Keratinocyte (primary cell): ENCODE measurements around the gene DUSP2. TPM values are rescaled to one million over a fixed set of nuclear protein-coding genes. Genes with fewer than 3 reads are reported as not detected.

Source experiments
- DNase-seq: peaks from one replicate; pipeline ENCODE4 v3.0.0-alpha.2; 2011; ENCODE audit warnings: low read depth, missing footprints, low spot score
- FAIRE-seq: peaks from 2 replicates; lab custom pipeline; 2011; peaks lifted over from hg19 to GRCh38; lab: Jason Lieb, UNC
- H2AFZ ChIP-seq: 2 replicates; pipeline ENCODE4 v1.6.0; 2012; ENCODE audit warnings: low read length, control low read depth, inconsistent platforms; ENCODE audit not compliant: control insufficient read depth
- H3K27ac ChIP-seq: 2 replicates; pipeline ENCODE4 v1.5.1; 2011; ENCODE audit warnings: low read length; ENCODE audit not compliant: control insufficient read depth, insufficient read depth
- H3K27me3 ChIP-seq: 3 replicates; pipeline ENCODE4 v1.6.0; 2011; ENCODE audit warnings: low read length; ENCODE audit not compliant: control insufficient read depth, insufficient read depth; ENCODE audit errors: extremely low read depth
- H3K36me3 ChIP-seq, 2 experiments: 2 replicates in 1 of 2; 3 replicates in 1 of 2; pipeline ENCODE4 v1.5.1; 2011; ENCODE audit warnings: low read length in 2 of 2, mild to moderate bottlenecking in 1 of 2; ENCODE audit not compliant: control insufficient read depth in 2 of 2, insufficient read depth in 2 of 2; ENCODE audit errors: extremely low read depth in 1 of 2
- H3K4me1 ChIP-seq: 3 replicates; pipeline ENCODE4 v1.5.1; 2011; ENCODE audit warnings: low read length; ENCODE audit not compliant: control insufficient read depth, insufficient read depth; ENCODE audit errors: extremely low read depth
- H3K4me2 ChIP-seq: 3 replicates; pipeline ENCODE4 v1.6.0; 2011; ENCODE audit warnings: low read depth, low read length; ENCODE audit not compliant: control insufficient read depth, insufficient read depth; ENCODE audit errors: extremely low read depth
- H3K4me3 ChIP-seq, 3 experiments: fragments of 200-600 bp in 1 of 3; sonication (generic) in 1 of 3; 2 replicates in 2 of 3; 3 replicates in 1 of 3; pipeline ENCODE4 v1.5.1; 2011 to 2016; ENCODE audit warnings: low read length in 3 of 3, mild to moderate bottlenecking in 3 of 3, control low read depth in 2 of 3, inconsistent platforms in 1 of 3, low read depth in 1 of 3, mixed read lengths in 1 of 3, mixed run types in 1 of 3, moderate library complexity in 1 of 3; ENCODE audit not compliant: control insufficient read depth in 2 of 3, insufficient read depth in 2 of 3; ENCODE audit errors: extremely low read depth in 1 of 3
- H3K79me2 ChIP-seq: 2 replicates; pipeline ENCODE4 v1.6.0; 2012; ENCODE audit warnings: low read length; ENCODE audit not compliant: control insufficient read depth, insufficient read depth
- H3K9ac ChIP-seq: 3 replicates; pipeline ENCODE4 v1.6.0; 2011; ENCODE audit warnings: low read length; ENCODE audit not compliant: control insufficient read depth, insufficient read depth; ENCODE audit errors: extremely low read depth
- H3K9me1 ChIP-seq: 3 replicates; pipeline ENCODE4 v1.6.0; 2011; ENCODE audit warnings: low read length; ENCODE audit not compliant: control insufficient read depth, insufficient read depth; ENCODE audit errors: extremely low read depth
- H3K9me3 ChIP-seq: 2 replicates; pipeline ENCODE4 v1.5.1; 2012; ENCODE audit warnings: low read depth, low read length; ENCODE audit not compliant: control insufficient read depth
- H4K20me1 ChIP-seq: 3 replicates; pipeline ENCODE4 v1.6.0; 2011; ENCODE audit warnings: low read length; ENCODE audit not compliant: control insufficient read depth, insufficient read depth; ENCODE audit errors: extremely low read depth
- CTCF ChIP-seq, 3 experiments: IDR thresholded peaks in 1 of 3; conservative IDR thresholded peaks in 1 of 3; optimal IDR thresholded peaks in 1 of 3; 2 replicates in 2 of 3; 3 replicates in 1 of 3; pipeline versions ENCODE3 to v1.5.1; 2011; ENCODE audit warnings: low read length in 3 of 3, mild to moderate bottlenecking in 3 of 3, moderate library complexity in 2 of 3, control low read depth in 1 of 3, inconsistent platforms in 1 of 3; ENCODE audit not compliant: insufficient read depth in 2 of 3; ENCODE audit errors: extremely low read depth in 1 of 3
- EZH2 ChIP-seq: IDR thresholded peaks from one replicate; pipeline ENCODE4 v1.6.1; 2012; ENCODE audit warnings: inconsistent platforms, mild to moderate bottlenecking, low read length, moderate library complexity
- dilution Hi-C: fragments of 300-500 bp; cut with MboI; formaldehyde crosslinking; loops from one replicate; pipeline ENCODE4 v1.7.0; 2020; ENCODE audit warnings: low sequenced_read_pairs; ENCODE audit not compliant: extremely low pct_ligation_motif_present
- polyA plus RNA-seq, 5 experiments: library from polyadenylated mRNA; depleted of rRNA in 3 of 5; stranded (reverse) in 3 of 5; stranded (forward) in 1 of 5; unstranded in 1 of 5; fragments of >200 nt; gene quantifications; 1 replicate in 1 of 5; 2 replicates in 3 of 5; 3 replicates in 1 of 5; pipeline versions ENCODE4 v1.2.1 to v1.2.3, GENCODE V29; 2011 to 2012; ENCODE audit warnings: missing spikeins in 2 of 5, low read depth in 1 of 5, low replicate concordance in 1 of 5

Gene DUSP2
- polyA plus RNA-seq, 1 donor (not counting 4 experiments of a cell fraction or from before 2014, with no cell fraction given) = 1.2 TPM

DNA sequence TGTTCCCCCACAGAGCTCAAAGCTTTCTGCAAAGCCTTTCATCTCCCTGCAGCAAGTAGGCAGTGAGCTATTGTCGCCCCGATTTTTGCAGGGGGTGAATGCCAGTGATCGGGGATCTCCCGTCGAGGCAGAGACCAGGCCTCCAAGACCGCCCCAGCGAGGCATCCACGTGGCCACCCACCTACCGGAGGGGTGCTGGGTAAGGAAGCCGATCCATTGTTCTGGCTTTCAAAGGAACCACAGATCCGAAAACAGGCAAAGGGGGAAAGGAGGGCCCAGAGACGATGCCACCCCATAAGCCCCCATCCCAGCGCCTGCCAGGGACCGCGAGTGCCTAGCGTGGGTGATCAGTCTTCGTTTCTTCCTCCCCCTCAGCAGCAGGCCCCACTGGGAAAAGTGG is 31.3 kb downstream of the DUSP2 start:
- Histone ChIP-seq H3K27ac (no peak overlapping the region), H3K4me3 (no peak overlapping the region), H4K20me1 (no peaks in the 10 kb centered on the region), H3K36me3 (no peaks in the 10 kb centered on the region), H3K27me3 (peaks cover 33% of the 10 kb centered on the region), H3K4me2 (no peak overlapping the region), H3K79me2 (no peaks in the 10 kb centered on the region), H3K9me3 (no peaks in the 10 kb centered on the region), H3K9me1 (no peaks in the 10 kb centered on the region), H3K9ac (no peak overlapping the region), H3K4me1 (peaks cover 5% of the 10 kb centered on the region), H2AFZ (no peak overlapping the region)
- no peak for TF ChIP-seq CTCF (optimal IDR thresholded peaks at IDR 0.05 in 1 of 3, IDR thresholded peaks at IDR 0.05 in 1 of 3, conservative IDR thresholded peaks at IDR 0.05 in 1 of 3; ENCODE audit: extremely low read depth in 1 of 3, insufficient read depth in 2 of 3, low read length in 3 of 3)
- no peak for TF ChIP-seq EZH2
- dilution Hi-C loops = no loop called here
- DNase-seq (no peak), FAIRE-seq (no peak)

DNA sequence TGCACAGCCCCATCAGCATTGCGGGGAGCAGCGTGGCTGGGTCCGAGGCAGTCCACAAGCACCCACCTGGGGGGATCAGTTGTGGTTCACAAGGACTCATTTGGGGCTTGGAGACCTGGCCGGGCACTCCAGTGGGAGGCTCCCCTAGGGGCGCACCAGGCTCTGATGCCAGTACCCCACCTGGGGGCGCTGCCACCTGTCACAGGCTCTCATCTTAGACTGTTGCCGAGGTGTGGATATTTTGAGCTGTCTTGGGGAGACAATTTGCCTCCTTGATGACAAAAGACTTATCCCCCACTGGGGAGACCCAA is 31.9 kb downstream of the DUSP2 start:
- FAIRE-seq (no peak), DNase-seq (no peak)
- peaks cover 31% of the 10 kb centered on the region for H3K27me3 ChIP-seq
- H3K4me2 ChIP-seq = no peak overlapping the region
- no peaks in the 10 kb centered on the region for H3K79me2 ChIP-seq
- H3K36me3 ChIP-seq = no peaks in the 10 kb centered on the region
- H2AFZ ChIP-seq = no peak overlapping the region
- no peaks in the 10 kb centered on the region for H3K9me1 ChIP-seq
- H3K9me3 ChIP-seq = no peaks in the 10 kb centered on the region
- H3K4me3 ChIP-seq = no peak overlapping the region
- dilution Hi-C loops = no loop called here
- H3K4me1 ChIP-seq = peaks cover 5% of the 10 kb centered on the region
- H3K9ac ChIP-seq = no peak overlapping the region
- no peaks in the 10 kb centered on the region for H4K20me1 ChIP-seq
- TF ChIP-seq EZH2 (no peak), CTCF (optimal IDR thresholded peaks at IDR 0.05 in 1 of 3, IDR thresholded peaks at IDR 0.05 in 1 of 3, conservative IDR thresholded peaks at IDR 0.05 in 1 of 3; ENCODE audit: extremely low read depth in 1 of 3, insufficient read depth in 2 of 3, low read length in 3 of 3) (no peak)
- no peak overlapping the region for H3K27ac ChIP-seq
